Chondrocyte (in vitro differentiated cells): ENCODE results near the gene PTK7. TPM values are rescaled to one million over a fixed set of nuclear protein-coding genes. Genes with fewer than 3 reads are reported as not detected.
A peak's percentile ranks its signal among the peaks of the same experiment; 100 is the strongest.

Source experiments
- DNase-seq: peaks from one replicate; pipeline ENCODE4 v3.0.0; 2021; ENCODE audit warnings: mixed read lengths, low spot score
- H3K27ac Mint-ChIP-seq: one replicate; pipeline ENCODE4 v1.8.0; 2021; ENCODE audit warnings: mild to moderate bottlenecking, moderate library complexity, mixed read lengths; ENCODE audit not compliant: unreplicated experiment
- H3K27me3 Mint-ChIP-seq: 2 replicates; pipeline ENCODE4 v1.8.0; 2021; ENCODE audit warnings: low read depth, mixed read lengths
- H3K36me3 Mint-ChIP-seq: 2 replicates; pipeline ENCODE4 v1.8.0; 2021; ENCODE audit warnings: low read depth, mixed read lengths
- H3K4me1 Mint-ChIP-seq: 2 replicates; pipeline ENCODE4 v1.8.0; 2021; ENCODE audit warnings: low read depth, mild to moderate bottlenecking, mixed read lengths
- H3K4me3 Mint-ChIP-seq: one replicate; pipeline ENCODE4 v1.8.0; 2021; ENCODE audit warnings: mild to moderate bottlenecking, moderate library complexity, mixed read lengths; ENCODE audit not compliant: unreplicated experiment
- H3K9me3 Mint-ChIP-seq: 2 replicates; pipeline ENCODE4 v1.8.0; 2021; ENCODE audit warnings: low read depth, mixed read lengths
- CTCF ChIP-seq: fragments of 200-600 bp; sonication (generic); IDR thresholded peaks from 2 replicates; pipeline ENCODE4 v1.5.0; 2021; ENCODE audit warnings: antibody characterized with exemption, mild to moderate bottlenecking, moderate library complexity
- total RNA-seq: library from RNA; stranded (reverse); gene quantifications from 3 replicates; pipeline ENCODE4 v1.2.1, GENCODE V29; 2021

PTK7 gene
- total RNA-seq, 1 donor from 2014 or later, result 288 TPM

GRCh38 chr6:43173591-43174262 is 97.6 kb downstream of the PTK7 start:
- Mint-ChIP-seq H3K4me1 (peaks cover 35% of the 10 kb centered on the region), H3K36me3 (peaks cover 20% of the 10 kb centered on the region), H3K27ac (peak overlapping the region; percentile 93), H3K9me3 (no peaks in the 10 kb centered on the region), H3K4me3 (peak overlapping the region; percentile 97), H3K27me3 (no peaks in the 10 kb centered on the region)
- no peak for DNase-seq
- no peak for TF ChIP-seq CTCF

GRCh38 chr6:43174263-43175112 is 98.4 kb downstream of the PTK7 start:
- H3K9me3 Mint-ChIP-seq, result no peaks in the 10 kb centered on the region
- H3K27me3 Mint-ChIP-seq, result no peaks in the 10 kb centered on the region
- peaks cover 24% of the 10 kb centered on the region for H3K36me3 Mint-ChIP-seq
- H3K4me3 Mint-ChIP-seq, result peak overlapping the region; percentile 97
- H3K4me1 Mint-ChIP-seq, result peaks cover 35% of the 10 kb centered on the region
- peak; percentile 98 for DNase-seq
- peak; percentile 54 for TF ChIP-seq CTCF
- peak overlapping the region; percentile 96 for H3K27ac Mint-ChIP-seq

DNA sequence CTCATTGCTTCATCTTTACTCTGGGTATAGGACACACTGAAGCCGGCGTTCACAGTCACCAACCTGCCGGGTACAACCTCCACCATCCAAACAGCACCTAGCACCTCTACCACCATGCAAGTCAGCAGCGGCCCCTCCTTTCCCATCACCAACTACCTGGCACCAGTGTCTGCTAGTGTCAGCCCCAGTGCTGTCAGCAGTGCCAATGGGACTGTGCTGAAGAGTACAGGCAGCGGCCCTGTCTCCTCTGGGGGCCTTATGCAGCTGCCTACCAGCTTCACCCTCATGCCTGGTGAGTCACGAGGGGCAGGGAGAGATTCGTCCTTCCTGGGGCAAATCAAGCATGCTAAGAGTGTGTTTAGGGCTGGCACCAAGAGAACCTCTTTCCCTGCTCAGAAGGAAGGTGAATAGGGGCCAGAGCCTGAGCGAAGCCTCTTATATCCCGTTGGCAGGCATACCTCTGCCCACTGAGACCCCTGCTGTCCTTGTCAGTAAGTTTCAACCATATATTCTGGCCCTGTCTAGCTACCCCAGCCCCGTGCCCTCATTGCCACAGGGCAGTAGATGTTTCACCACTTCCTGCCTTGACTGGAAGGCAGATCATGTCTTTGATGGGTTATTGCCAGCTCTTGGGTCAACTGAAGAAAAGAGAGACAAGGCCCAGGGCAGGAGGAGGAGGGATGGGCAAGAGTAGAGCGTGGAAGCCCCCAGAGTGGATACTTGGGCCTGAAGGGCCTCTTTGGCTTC is 99.7 kb downstream of the PTK7 start:
- Mint-ChIP-seq H3K9me3 (no peaks in the 10 kb centered on the region), H3K36me3 (peaks cover 24% of the 10 kb centered on the region), H3K27me3 (no peaks in the 10 kb centered on the region), H3K4me3 (no peak overlapping the region), H3K27ac (peak overlapping the region; percentile 61), H3K4me1 (peaks cover 29% of the 10 kb centered on the region)
- no peak for DNase-seq
- TF ChIP-seq CTCF, result no peak

DNA sequence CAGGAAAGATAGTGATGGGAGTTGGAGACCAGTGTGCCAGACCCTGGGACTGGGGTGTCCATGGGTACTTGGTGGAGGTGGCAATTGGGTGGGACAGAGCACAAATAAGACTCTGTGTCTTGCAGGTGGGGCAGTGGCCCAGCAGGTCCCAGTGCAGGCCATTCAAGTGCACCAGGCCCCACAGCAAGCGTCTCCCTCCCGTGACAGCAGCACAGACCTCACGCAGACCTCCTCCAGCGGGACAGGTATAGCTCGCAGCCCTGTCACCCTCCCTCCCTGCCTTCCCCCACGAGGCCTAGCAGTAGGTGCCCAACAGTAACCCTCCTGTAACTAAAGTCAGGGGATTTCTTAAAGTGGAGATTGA is 100.3 kb downstream of the PTK7 start:
- H3K27me3 Mint-ChIP-seq, result no peaks in the 10 kb centered on the region
- no peak for TF ChIP-seq CTCF
- H3K4me1 Mint-ChIP-seq, result peaks cover 35% of the 10 kb centered on the region
- no peak overlapping the region for H3K4me3 Mint-ChIP-seq
- H3K9me3 Mint-ChIP-seq, result no peaks in the 10 kb centered on the region
- DNase-seq, result no peak
- H3K36me3 Mint-ChIP-seq, result peaks cover 24% of the 10 kb centered on the region
- H3K27ac Mint-ChIP-seq, result peak overlapping the region; percentile 61

GRCh38 chr6:43178150-43178549 is 102.0 kb downstream of the PTK7 start:
- H3K4me3 Mint-ChIP-seq, result no peak overlapping the region
- H3K4me1 Mint-ChIP-seq, result peaks cover 40% of the 10 kb centered on the region
- no peak overlapping the region for H3K27ac Mint-ChIP-seq
- H3K27me3 Mint-ChIP-seq, result no peaks in the 10 kb centered on the region
- no peaks in the 10 kb centered on the region for H3K9me3 Mint-ChIP-seq
- no peak for DNase-seq
- peaks cover 22% of the 10 kb centered on the region for H3K36me3 Mint-ChIP-seq
- TF ChIP-seq CTCF, result no peak
